Measurements from ENCODE around the gene EFNA3. TPM values are rescaled to one million over a fixed set of nuclear protein-coding genes. Genes with fewer than 3 reads are reported as not detected.

The EFNA3 gene
- total RNA-seq, 1 donor from 2014 or later = 9.0 TPM

DNA sequence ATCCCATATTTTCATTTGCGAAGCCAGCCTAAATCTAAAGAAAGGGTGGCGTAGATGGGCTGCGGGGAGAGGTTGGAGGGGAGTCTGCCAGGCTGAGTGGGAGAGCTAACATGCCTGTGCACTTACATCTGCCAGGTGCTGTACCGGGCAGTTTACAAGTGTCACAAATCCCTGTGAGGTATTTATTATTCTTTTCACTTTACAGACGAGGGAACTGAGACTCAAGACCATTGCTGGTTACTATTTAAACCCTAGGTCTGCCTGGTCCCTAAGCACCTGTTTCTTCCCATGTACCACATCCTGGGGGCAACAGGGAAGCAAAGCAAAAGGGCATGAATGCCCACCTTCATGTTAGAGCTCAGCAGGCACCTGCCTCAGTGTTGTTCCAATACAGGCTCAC, 29.7 kb downstream of the EFNA3 start:
- Mint-ChIP-seq H3K27me3 (peaks cover 25% of the 10 kb centered on the region), H3K36me3 (ENCODE audit: insufficient read depth) (no peaks in the 10 kb centered on the region), H3K4me1 (ENCODE audit: low read depth) (no peaks in the 10 kb centered on the region), H3K9me3 (ENCODE audit: low read depth) (no peaks in the 10 kb centered on the region), H3K4me3 (ENCODE audit: low read depth) (no peak overlapping the region), H3K27ac (no peak overlapping the region)
- TF ChIP-seq, protein P1, sequence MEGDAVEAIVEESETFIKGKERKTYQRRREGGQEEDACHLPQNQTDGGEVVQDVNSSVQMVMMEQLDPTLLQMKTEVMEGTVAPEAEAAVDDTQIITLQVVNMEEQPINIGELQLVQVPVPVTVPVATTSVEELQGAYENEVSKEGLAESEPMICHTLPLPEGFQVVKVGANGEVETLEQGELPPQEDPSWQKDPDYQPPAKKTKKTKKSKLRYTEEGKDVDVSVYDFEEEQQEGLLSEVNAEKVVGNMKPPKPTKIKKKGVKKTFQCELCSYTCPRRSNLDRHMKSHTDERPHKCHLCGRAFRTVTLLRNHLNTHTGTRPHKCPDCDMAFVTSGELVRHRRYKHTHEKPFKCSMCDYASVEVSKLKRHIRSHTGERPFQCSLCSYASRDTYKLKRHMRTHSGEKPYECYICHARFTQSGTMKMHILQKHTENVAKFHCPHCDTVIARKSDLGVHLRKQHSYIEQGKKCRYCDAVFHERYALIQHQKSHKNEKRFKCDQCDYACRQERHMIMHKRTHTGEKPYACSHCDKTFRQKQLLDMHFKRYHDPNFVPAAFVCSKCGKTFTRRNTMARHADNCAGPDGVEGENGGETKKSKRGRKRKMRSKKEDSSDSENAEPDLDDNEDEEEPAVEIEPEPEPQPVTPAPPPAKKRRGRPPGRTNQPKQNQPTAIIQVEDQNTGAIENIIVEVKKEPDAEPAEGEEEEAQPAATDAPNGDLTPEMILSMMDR (IDR thresholded peaks at IDR 0.05; ENCODE audit: unreplicated experiment) = no peak
- no peak for DNase-seq (ENCODE audit: low spot score, unreplicated experiment)

GRCh38 chr1:155110381-155110780, 31.7 kb downstream of the EFNA3 start:
- H3K4me1 Mint-ChIP-seq (ENCODE audit: low read depth) = no peaks in the 10 kb centered on the region
- H3K9me3 Mint-ChIP-seq (ENCODE audit: low read depth) = no peaks in the 10 kb centered on the region
- no peaks in the 10 kb centered on the region for H3K36me3 Mint-ChIP-seq (ENCODE audit: insufficient read depth)
- H3K4me3 Mint-ChIP-seq (ENCODE audit: low read depth) = no peak overlapping the region
- H3K27me3 Mint-ChIP-seq = peaks cover 24% of the 10 kb centered on the region
- no peak overlapping the region for H3K27ac Mint-ChIP-seq
- TF ChIP-seq, protein P1 (IDR thresholded peaks at IDR 0.05; ENCODE audit: unreplicated experiment) = no peak
- no peak for DNase-seq (ENCODE audit: low spot score, unreplicated experiment)

DNA sequence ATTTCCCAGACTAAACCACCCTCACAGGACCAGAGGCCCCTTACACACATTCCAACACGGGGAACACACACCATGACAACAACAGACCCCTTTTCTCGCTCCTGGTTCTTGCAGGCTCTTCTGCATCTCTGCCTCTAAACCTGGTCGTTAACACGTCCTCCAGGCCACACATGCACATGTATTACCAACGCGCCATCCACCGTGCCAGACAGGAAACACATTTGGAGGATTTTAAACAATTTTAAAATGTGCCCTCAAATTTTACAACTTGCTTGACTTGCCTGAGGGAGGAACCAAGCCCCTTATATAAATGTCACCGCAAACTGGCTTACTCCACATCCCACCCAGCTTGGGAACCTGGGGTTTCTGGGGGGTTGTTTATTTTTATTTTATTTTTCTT, 32.2 kb downstream of the EFNA3 start:
- no peak for DNase-seq (ENCODE audit: low spot score, unreplicated experiment)
- Mint-ChIP-seq H3K27me3 (peaks cover 21% of the 10 kb centered on the region), H3K4me1 (ENCODE audit: low read depth) (no peaks in the 10 kb centered on the region), H3K9me3 (ENCODE audit: low read depth) (no peaks in the 10 kb centered on the region), H3K4me3 (ENCODE audit: low read depth) (no peak overlapping the region), H3K27ac (no peak overlapping the region), H3K36me3 (ENCODE audit: insufficient read depth) (no peaks in the 10 kb centered on the region)
- TF ChIP-seq, protein P1 (IDR thresholded peaks at IDR 0.05; ENCODE audit: unreplicated experiment) = no peak

GRCh38 chr1:155113450-155113980, 34.9 kb downstream of the EFNA3 start:
- TF ChIP-seq, protein P1 (IDR thresholded peaks at IDR 0.05; ENCODE audit: unreplicated experiment) = no peak
- no peaks in the 10 kb centered on the region for H3K36me3 Mint-ChIP-seq (ENCODE audit: insufficient read depth)
- H3K27ac Mint-ChIP-seq = no peak overlapping the region
- H3K27me3 Mint-ChIP-seq = peaks cover 23% of the 10 kb centered on the region
- H3K4me3 Mint-ChIP-seq (ENCODE audit: low read depth) = no peak overlapping the region
- DNase-seq (ENCODE audit: low spot score, unreplicated experiment) = no peak
- no peaks in the 10 kb centered on the region for H3K9me3 Mint-ChIP-seq (ENCODE audit: low read depth)
- H3K4me1 Mint-ChIP-seq (ENCODE audit: low read depth) = no peaks in the 10 kb centered on the region

GRCh38 chr1:155116113-155116764, 37.6 kb downstream of the EFNA3 start:
- DNase-seq (ENCODE audit: low spot score, unreplicated experiment) = no peak
- Mint-ChIP-seq H3K9me3 (ENCODE audit: low read depth) (no peaks in the 10 kb centered on the region), H3K4me1 (ENCODE audit: low read depth) (no peaks in the 10 kb centered on the region), H3K27me3 (peaks cover 28% of the 10 kb centered on the region), H3K4me3 (ENCODE audit: low read depth) (no peak overlapping the region), H3K27ac (no peak overlapping the region), H3K36me3 (ENCODE audit: insufficient read depth) (no peaks in the 10 kb centered on the region)
- TF ChIP-seq, protein P1 (IDR thresholded peaks at IDR 0.05; ENCODE audit: unreplicated experiment) = no peak
